ENCODE measurements around the gene KIF1A. TPM values are rescaled to one million over a fixed set of nuclear protein-coding genes. Genes with fewer than 3 reads are reported as not detected.

Gene KIF1A
- total RNA-seq, 1 donor from 2014 or later, result 52.2 TPM

DNA sequence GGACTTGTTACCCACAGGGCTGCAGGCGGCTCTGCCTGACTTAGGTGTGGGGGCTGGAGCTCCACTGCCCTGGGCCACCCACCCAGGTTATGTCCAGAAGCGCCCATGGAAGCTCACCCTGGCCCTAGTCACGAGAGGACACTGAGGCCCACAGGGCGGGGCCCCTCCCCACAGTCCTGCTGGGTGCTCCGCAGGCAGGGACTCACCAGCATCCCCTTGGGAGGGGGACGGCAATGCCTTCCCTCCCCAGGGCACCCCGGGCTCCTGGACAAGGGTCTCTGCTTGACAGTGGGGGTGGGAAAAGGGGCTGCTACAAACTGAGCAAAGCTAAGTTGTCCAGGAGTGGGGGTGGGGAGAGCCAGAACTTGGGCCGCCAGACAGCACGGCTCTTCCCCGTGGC is 67.8 kb downstream of the KIF1A start:
- Mint-ChIP-seq H3K4me3 (ENCODE audit: unreplicated experiment) (no peak overlapping the region), H3K27ac (ENCODE audit: unreplicated experiment) (no peak overlapping the region), H3K9me3 (ENCODE audit: unreplicated experiment) (no peaks in the 10 kb centered on the region), H3K4me1 (ENCODE audit: unreplicated experiment) (no peaks in the 10 kb centered on the region), H3K27me3 (ENCODE audit: unreplicated experiment) (peaks cover 14% of the 10 kb centered on the region), H3K36me3 (ENCODE audit: low read depth, unreplicated experiment) (peaks cover 4% of the 10 kb centered on the region)
- DNase-seq (ENCODE audit: low spot score), result no peak
- TF ChIP-seq, protein P1, sequence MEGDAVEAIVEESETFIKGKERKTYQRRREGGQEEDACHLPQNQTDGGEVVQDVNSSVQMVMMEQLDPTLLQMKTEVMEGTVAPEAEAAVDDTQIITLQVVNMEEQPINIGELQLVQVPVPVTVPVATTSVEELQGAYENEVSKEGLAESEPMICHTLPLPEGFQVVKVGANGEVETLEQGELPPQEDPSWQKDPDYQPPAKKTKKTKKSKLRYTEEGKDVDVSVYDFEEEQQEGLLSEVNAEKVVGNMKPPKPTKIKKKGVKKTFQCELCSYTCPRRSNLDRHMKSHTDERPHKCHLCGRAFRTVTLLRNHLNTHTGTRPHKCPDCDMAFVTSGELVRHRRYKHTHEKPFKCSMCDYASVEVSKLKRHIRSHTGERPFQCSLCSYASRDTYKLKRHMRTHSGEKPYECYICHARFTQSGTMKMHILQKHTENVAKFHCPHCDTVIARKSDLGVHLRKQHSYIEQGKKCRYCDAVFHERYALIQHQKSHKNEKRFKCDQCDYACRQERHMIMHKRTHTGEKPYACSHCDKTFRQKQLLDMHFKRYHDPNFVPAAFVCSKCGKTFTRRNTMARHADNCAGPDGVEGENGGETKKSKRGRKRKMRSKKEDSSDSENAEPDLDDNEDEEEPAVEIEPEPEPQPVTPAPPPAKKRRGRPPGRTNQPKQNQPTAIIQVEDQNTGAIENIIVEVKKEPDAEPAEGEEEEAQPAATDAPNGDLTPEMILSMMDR (IDR thresholded peaks at IDR 0.05; ENCODE audit: unreplicated experiment), result no peak

DNA sequence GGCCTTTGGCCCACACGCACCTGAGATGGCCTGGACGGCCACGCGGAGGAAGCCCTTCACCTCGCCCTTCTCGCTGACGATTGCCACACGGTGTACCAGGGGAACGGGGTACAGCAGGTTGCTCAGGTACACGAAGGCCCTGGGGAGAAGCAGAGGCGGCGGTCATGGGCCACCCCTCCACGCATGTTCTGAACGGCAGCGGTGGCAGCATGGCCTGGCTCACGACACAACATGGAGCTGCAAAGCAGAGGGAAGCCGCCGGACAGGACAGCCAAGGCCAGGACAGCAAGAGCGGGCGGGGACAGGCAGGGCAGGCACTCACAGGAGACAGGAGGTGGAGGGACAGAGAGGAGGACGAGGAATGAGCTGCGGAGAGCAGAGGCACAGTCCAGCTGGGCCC is 69.6 kb downstream of the KIF1A start:
- Mint-ChIP-seq H3K36me3 (ENCODE audit: low read depth, unreplicated experiment) (peaks cover 4% of the 10 kb centered on the region), H3K4me1 (ENCODE audit: unreplicated experiment) (no peaks in the 10 kb centered on the region), H3K27ac (ENCODE audit: unreplicated experiment) (no peak overlapping the region), H3K27me3 (ENCODE audit: unreplicated experiment) (peaks cover 14% of the 10 kb centered on the region), H3K4me3 (ENCODE audit: unreplicated experiment) (no peak overlapping the region), H3K9me3 (ENCODE audit: unreplicated experiment) (no peaks in the 10 kb centered on the region)
- TF ChIP-seq, protein P1 (IDR thresholded peaks at IDR 0.05; ENCODE audit: unreplicated experiment), result no peak
- DNase-seq (ENCODE audit: low spot score), result no peak

GRCh38 chr2:240749516-240749915 is 70.5 kb downstream of the KIF1A start:
- no peaks in the 10 kb centered on the region for H3K4me1 Mint-ChIP-seq (ENCODE audit: unreplicated experiment)
- peaks cover 11% of the 10 kb centered on the region for H3K27me3 Mint-ChIP-seq (ENCODE audit: unreplicated experiment)
- H3K9me3 Mint-ChIP-seq (ENCODE audit: unreplicated experiment), result no peaks in the 10 kb centered on the region
- no peak overlapping the region for H3K27ac Mint-ChIP-seq (ENCODE audit: unreplicated experiment)
- DNase-seq (ENCODE audit: low spot score), result no peak
- H3K36me3 Mint-ChIP-seq (ENCODE audit: low read depth, unreplicated experiment), result peaks cover 4% of the 10 kb centered on the region
- TF ChIP-seq, protein P1 (IDR thresholded peaks at IDR 0.05; ENCODE audit: unreplicated experiment), result no peak
- no peak overlapping the region for H3K4me3 Mint-ChIP-seq (ENCODE audit: unreplicated experiment)

- Mint-ChIP-seq H3K9me3 (ENCODE audit: unreplicated experiment) (no peaks in the 10 kb centered on the region), H3K27ac (ENCODE audit: unreplicated experiment) (no peak overlapping the region), H3K36me3 (ENCODE audit: low read depth, unreplicated experiment) (peaks cover 9% of the 10 kb centered on the region)
These were observed 72.8 kb downstream of the KIF1A start for GRCh38 chr2:240747256-240747655.

DNA sequence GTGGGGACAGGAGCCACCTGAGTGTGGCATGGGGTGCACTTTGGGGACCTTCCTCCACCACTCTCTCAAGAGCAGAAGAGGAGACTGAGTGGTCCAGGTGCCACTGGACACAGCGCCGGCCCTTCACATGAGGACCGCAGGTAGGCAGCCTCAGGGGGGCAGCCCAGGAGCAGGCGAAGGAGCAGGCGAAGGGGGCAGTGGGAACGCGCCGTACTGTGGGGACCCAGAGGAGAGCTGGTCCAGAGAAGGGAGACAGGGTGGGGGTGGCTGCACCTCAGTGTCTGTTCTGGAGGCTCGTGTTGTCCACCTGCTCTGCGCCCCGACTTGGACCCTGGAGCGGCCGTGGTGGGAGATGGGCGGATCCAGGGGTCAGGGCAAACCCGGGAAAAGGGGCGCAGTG is 73.3 kb downstream of the KIF1A start:
- Mint-ChIP-seq H3K36me3 (ENCODE audit: low read depth, unreplicated experiment) (peaks cover 10% of the 10 kb centered on the region), H3K27ac (ENCODE audit: unreplicated experiment) (no peak overlapping the region), H3K27me3 (ENCODE audit: unreplicated experiment) (peaks cover 10% of the 10 kb centered on the region), H3K4me1 (ENCODE audit: unreplicated experiment) (no peaks in the 10 kb centered on the region), H3K9me3 (ENCODE audit: unreplicated experiment) (no peaks in the 10 kb centered on the region), H3K4me3 (ENCODE audit: unreplicated experiment) (no peak overlapping the region)
- DNase-seq (ENCODE audit: low spot score), result no peak
- TF ChIP-seq, protein P1 (IDR thresholded peaks at IDR 0.05; ENCODE audit: unreplicated experiment), result no peak

More at GRCh38 chr2:240747256-240747655, 72.8 kb downstream of the KIF1A start:
- TF ChIP-seq, protein P1 (IDR thresholded peaks at IDR 0.05; ENCODE audit: unreplicated experiment), result no peak
- Mint-ChIP-seq H3K27me3 (ENCODE audit: unreplicated experiment) (peaks cover 9% of the 10 kb centered on the region), H3K4me3 (ENCODE audit: unreplicated experiment) (no peak overlapping the region), H3K4me1 (ENCODE audit: unreplicated experiment) (no peaks in the 10 kb centered on the region)
- no peak for DNase-seq (ENCODE audit: low spot score)

Measured in endothelial cell (in vitro differentiated cells).